HG02678 (cell line): ENCODE measurements around the gene HBM.
"Not testable (repeated sequence)": the region's sequence is repeated elsewhere in the genome, so short reads cannot be mapped to it uniquely, and the experiment has no call there.

Experiments
- ATAC-seq: cut with Tn5 transposase; IDR thresholded peaks from one replicate; pipeline ENCODE4 v1.9.1; 2021; ENCODE audit warnings: mild to moderate bottlenecking, moderate library complexity; ENCODE audit not compliant: unreplicated experiment

Gene HBM

GRCh38 chr16:167122-167690, 1.4 kb downstream of the HBM start:
- ATAC-seq: no peak

- no peak for ATAC-seq
These were observed 2.6 kb downstream of the HBM start for GRCh38 chr16:168424-168823.

GRCh38 chr16:169014-169413, 3.2 kb downstream of the HBM start:
- no peak for ATAC-seq

GRCh38 chr16:170088-170507, 4.3 kb downstream of the HBM start:
- ATAC-seq: not testable (repeated sequence)

GRCh38 chr16:170788-171187, 5.0 kb downstream of the HBM start:
- ATAC-seq: no peak

GRCh38 chr16:172374-172941, 6.7 kb downstream of the HBM start, which contains the start of gene HBA2:
TSS of gene HBA2 (plus strand) at chr16:172876. CDS start at chr16:172913, 37 bp downstream.
- not testable (repeated sequence) for ATAC-seq

- not testable (repeated sequence) for ATAC-seq
These were observed 7.6 kb downstream of the HBM start for GRCh38 chr16:173211-173854.

GRCh38 chr16:173928-174769, 8.4 kb downstream of the HBM start:
- ATAC-seq: not testable (repeated sequence)

- no peak for ATAC-seq
These were observed 9.5 kb downstream of the HBM start for GRCh38 chr16:175011-175949.

GRCh38 chr16:176006-176405, 10.2 kb downstream of the HBM start:
- ATAC-seq: not testable (repeated sequence)

- not testable (repeated sequence) for ATAC-seq
These were observed 11.0 kb downstream of the HBM start, which contains the start of gene HBA1 for GRCh38 chr16:176477-177382. TSS of gene HBA1 (plus strand) at chr16:176680. CDS start at chr16:176717, 37 bp downstream.

- ATAC-seq: no peak
These were observed 11.6 kb downstream of the HBM start for GRCh38 chr16:177394-177822.

GRCh38 chr16:177981-178667, 12.3 kb downstream of the HBM start:
- no peak for ATAC-seq

GRCh38 chr16:178668-179015, 12.9 kb downstream of the HBM start:
- ATAC-seq: no peak

GRCh38 chr16:179211-180092, 13.7 kb downstream of the HBM start:
- ATAC-seq: no peak

GRCh38 chr16:180101-180675, 14.4 kb downstream of the HBM start, which contains the start of gene HBQ1:
TSS of gene HBQ1 (plus strand) at chr16:180459. CDS start at chr16:180487, 28 bp downstream.
- ATAC-seq: no peak
